Natural killer cell treated with Interleukin-12 subunit alpha and Interleukin-12 subunit beta and Interleukin-15 and Interleukin-18, amount 100 ng/mL, for 72 hours (primary cell): Measurements from ENCODE around the gene SULT1B1. TPM values are rescaled to one million over a fixed set of nuclear protein-coding genes. Genes with fewer than 3 reads are reported as not detected.

Source experiments
- ATAC-seq, 2 donors: fragments of 150-1000 bp; cut with Tn5 transposase in 1 of 2; sonication (Bioruptor Pico), chemical (Tn5 transposase) in 1 of 2; 2 replicates each; pipeline ENCODE4 v1.10.0; 2021
- DNase-seq: peaks from one replicate; pipeline ENCODE4 v3.0.0; 2022; ENCODE audit warnings: low spot score
- H3K27ac Mint-ChIP-seq, 2 donors: 1 replicate in 1 of 2; 2 replicates in 1 of 2; pipeline ENCODE4 v1.8.0; 2022; ENCODE audit warnings: mixed read lengths in 2 of 2, mild to moderate bottlenecking in 1 of 2, moderate library complexity in 1 of 2
- H3K27me3 Mint-ChIP-seq, 2 donors: 1 replicate in 1 of 2; 2 replicates in 1 of 2; pipeline ENCODE4 v1.8.0; 2022; ENCODE audit warnings: mixed read lengths in 2 of 2
- H3K36me3 Mint-ChIP-seq: one replicate; pipeline ENCODE4 v1.8.0; 2022; ENCODE audit warnings: mixed read lengths
- H3K4me1 Mint-ChIP-seq, 2 donors: 1 replicate in 1 of 2; 2 replicates in 1 of 2; pipeline ENCODE4 v1.8.0; 2022; ENCODE audit warnings: low read depth in 2 of 2, mixed read lengths in 2 of 2, mild to moderate bottlenecking in 1 of 2
- H3K4me3 Mint-ChIP-seq: one replicate; pipeline ENCODE4 v1.8.0; 2022; ENCODE audit warnings: mixed read lengths
- H3K9me3 Mint-ChIP-seq: 2 replicates; pipeline ENCODE4 v1.8.0; 2022; ENCODE audit warnings: mixed read lengths
- total RNA-seq, 2 donors: library from RNA; stranded (reverse); gene quantifications; one replicate each; pipeline ENCODE4 v1.2.3, GENCODE V29; 2022

SULT1B1 gene
- total RNA-seq, 2 donors from 2014 or later = 0.08 to 1.1 TPM

DNA sequence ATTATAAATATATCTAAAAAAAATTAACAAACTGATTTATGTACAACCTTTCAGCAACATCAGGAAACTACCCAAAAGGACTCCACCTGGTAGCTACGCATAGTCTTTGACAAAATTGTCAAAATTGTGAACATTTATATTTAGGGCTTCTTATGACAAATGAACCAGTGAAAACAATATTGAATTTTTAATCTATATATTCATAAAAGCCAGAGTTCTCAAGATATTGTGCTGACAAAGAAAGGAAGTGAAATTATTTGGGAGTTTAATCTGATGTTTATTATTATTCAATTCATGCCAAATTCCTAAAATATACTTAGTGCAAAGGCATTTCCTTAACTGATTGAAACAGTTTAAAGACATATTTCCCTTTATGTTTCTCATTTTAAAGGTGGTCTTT is 5.3 kb upstream of the SULT1B1 start:
- no peak overlapping the region for H3K4me3 Mint-ChIP-seq
- no peak overlapping the region for H3K27ac Mint-ChIP-seq
- peaks cover 9 to 10% of the 10 kb centered on the region in 2 donors for H3K4me1 Mint-ChIP-seq
- ATAC-seq (no peak), DNase-seq (no peak)
- H3K36me3 Mint-ChIP-seq = no peaks in the 10 kb centered on the region
- no peaks in the 10 kb centered on the region for H3K27me3 Mint-ChIP-seq
- no peaks in the 10 kb centered on the region for H3K9me3 Mint-ChIP-seq

DNA sequence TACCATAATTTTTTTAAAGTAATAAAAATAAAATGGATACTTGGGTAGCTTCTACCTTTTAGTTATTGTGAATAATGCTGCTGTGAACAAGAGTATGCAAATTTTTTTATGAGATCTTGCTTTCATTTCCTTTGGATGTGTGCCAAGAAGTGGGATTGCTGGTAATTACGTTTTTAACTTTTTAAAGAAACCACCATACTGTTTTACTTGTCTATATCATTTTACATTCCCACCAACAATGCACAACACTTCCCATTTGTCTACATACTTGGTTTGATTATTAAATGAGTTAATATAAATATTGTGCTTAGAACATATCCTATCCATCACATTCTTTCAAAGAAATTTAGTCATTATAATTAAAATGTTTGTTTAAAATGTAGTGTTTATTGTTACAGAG is 3.9 kb upstream of the SULT1B1 start:
- DNase-seq = no peak

GRCh38 chr4:69763233-69763632 is 2.8 kb upstream of the SULT1B1 start:
- H3K4me3 Mint-ChIP-seq = no peak overlapping the region
- no peak overlapping the region for H3K27ac Mint-ChIP-seq
- ATAC-seq (no peak), DNase-seq (no peak)
- H3K27me3 Mint-ChIP-seq = no peaks in the 10 kb centered on the region
- peaks cover 6% of the 10 kb centered on the region for H3K36me3 Mint-ChIP-seq
- peaks cover 5% of the 10 kb centered on the region for H3K9me3 Mint-ChIP-seq
- H3K4me1 Mint-ChIP-seq = peaks cover 20 to 24% of the 10 kb centered on the region in 2 donors

More for the DNA sequence above, 3.9 kb upstream of the SULT1B1 start:
- ATAC-seq = no peak
- H3K27me3 Mint-ChIP-seq = no peaks in the 10 kb centered on the region
- H3K9me3 Mint-ChIP-seq = peaks cover 2% of the 10 kb centered on the region
- H3K27ac Mint-ChIP-seq = peak overlapping the region in 1 of 2 donors; percentile 7
- H3K4me1 Mint-ChIP-seq = peaks cover 16 to 18% of the 10 kb centered on the region in 2 donors
- H3K36me3 Mint-ChIP-seq = peaks cover 1% of the 10 kb centered on the region
- H3K4me3 Mint-ChIP-seq = no peak overlapping the region

DNA sequence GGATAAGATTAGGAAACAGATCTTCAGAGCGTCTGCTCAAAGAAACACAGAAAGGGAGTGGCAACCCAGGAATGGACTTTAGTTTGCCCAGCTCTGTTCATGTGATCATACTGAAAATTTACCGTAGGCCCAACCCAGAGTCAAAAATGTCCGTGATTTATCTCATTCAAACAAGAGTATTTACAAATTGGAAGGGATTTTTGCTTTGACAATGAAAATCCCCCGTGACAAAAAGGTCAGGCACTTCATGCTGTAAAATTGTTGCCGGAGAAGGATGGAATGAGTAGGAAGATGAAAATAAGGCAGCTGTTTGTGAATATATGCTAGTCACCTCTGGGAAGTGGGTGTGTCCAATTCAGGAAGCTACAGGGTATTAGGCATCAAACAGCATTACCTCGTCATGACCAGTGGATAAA is 1.2 kb downstream of the SULT1B1 start:
- Mint-ChIP-seq H3K9me3 (peaks cover 5% of the 10 kb centered on the region), H3K27me3 (no peaks in the 10 kb centered on the region), H3K36me3 (peaks cover 6% of the 10 kb centered on the region), H3K4me3 (peak overlapping the region; percentile 78), H3K27ac (peak overlapping the region; percentile 61 to 90), H3K4me1 (peaks cover 27 to 35% of the 10 kb centered on the region in 2 donors)
- DNase-seq = no peak
- ATAC-seq = no peak

GRCh38 chr4:69757464-69757863 is 3.0 kb downstream of the SULT1B1 start:
- ATAC-seq = no peak
- Mint-ChIP-seq H3K27ac (peak overlapping the region in 1 of 2 donors; percentile 18), H3K36me3 (peaks cover 6% of the 10 kb centered on the region), H3K4me1 (peaks cover 29 to 30% of the 10 kb centered on the region in 2 donors), H3K4me3 (no peak overlapping the region), H3K27me3 (no peaks in the 10 kb centered on the region), H3K9me3 (peaks cover 5% of the 10 kb centered on the region)
- DNase-seq = no peak

DNA sequence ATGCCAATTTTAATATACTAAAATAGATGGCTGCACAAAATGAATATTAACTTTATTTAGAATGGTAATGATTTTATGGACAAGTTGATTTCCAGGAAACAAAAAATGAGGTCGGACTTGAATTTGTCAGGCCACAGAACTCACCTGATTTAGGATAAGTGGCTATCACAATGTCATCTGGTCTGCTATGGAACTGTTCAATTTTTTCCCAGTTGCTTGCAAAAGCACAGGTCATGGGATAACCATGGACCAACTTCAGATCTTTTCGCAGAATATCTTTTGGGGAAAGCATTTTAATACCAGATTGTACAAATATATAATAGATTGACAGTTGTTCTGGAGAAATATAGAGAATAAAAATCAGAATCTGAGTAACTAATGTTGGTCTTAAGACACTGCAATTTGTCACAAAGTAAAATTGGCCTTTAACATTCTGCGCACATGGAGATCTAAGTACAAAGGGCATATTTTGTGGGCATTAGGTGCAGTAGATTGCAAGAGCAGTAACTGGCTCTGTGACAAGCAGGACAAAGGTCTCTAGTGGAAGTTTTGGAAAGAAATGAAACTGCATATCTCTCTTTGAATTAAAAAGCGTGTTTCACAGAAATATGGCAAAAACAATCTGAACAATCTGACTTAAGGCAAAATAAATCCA is 5.4 kb downstream of the SULT1B1 start:
- Mint-ChIP-seq H3K27ac (no peak overlapping the region), H3K4me1 (peaks cover 20 to 27% of the 10 kb centered on the region in 2 donors), H3K27me3 (no peaks in the 10 kb centered on the region), H3K4me3 (no peak overlapping the region), H3K9me3 (peaks cover 5% of the 10 kb centered on the region), H3K36me3 (peaks cover 6% of the 10 kb centered on the region)
- ATAC-seq (no peak), DNase-seq (no peak)

GRCh38 chr4:69753686-69754085 is 6.7 kb downstream of the SULT1B1 start:
- DNase-seq (no peak), ATAC-seq (no peak)
- H3K36me3 Mint-ChIP-seq = no peaks in the 10 kb centered on the region
- no peak overlapping the region for H3K27ac Mint-ChIP-seq
- no peaks in the 10 kb centered on the region for H3K27me3 Mint-ChIP-seq
- no peak overlapping the region for H3K4me3 Mint-ChIP-seq
- H3K4me1 Mint-ChIP-seq = peaks cover 12 to 20% of the 10 kb centered on the region in 2 donors
- no peaks in the 10 kb centered on the region for H3K9me3 Mint-ChIP-seq

GRCh38 chr4:69750346-69750745 is 10.1 kb downstream of the SULT1B1 start:
- Mint-ChIP-seq H3K4me3 (no peak overlapping the region), H3K27ac (no peak overlapping the region), H3K4me1 (peaks cover 0 to 14% of the 10 kb centered on the region in 2 donors), H3K27me3 (no peaks in the 10 kb centered on the region), H3K9me3 (peaks cover 5% of the 10 kb centered on the region), H3K36me3 (peaks cover 20% of the 10 kb centered on the region)
- ATAC-seq = no peak
- no peak for DNase-seq

DNA sequence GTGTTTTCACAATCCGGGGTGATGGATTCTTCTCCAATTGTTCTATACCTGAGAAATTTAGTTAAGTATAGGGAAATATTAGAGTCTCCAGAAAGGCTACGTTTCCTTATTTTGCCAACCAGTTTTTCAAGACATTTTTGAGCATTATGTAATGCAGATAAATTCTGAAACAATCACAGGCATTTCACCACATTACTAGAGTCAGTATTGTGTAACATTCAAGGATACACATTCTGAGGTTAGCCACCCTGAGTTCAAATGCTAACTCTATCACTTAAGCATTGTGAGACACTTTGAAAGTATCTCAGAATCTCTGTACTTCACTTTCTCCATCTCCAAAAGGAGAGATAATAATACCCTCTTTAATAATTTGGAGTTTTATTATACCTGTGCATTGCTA is 10.6 kb downstream of the SULT1B1 start:
- no peak for DNase-seq
- ATAC-seq = no peak
- no peaks in the 10 kb centered on the region for H3K27me3 Mint-ChIP-seq

GRCh38 chr4:69748173-69748572 is 12.2 kb downstream of the SULT1B1 start:
- no peak overlapping the region for H3K4me3 Mint-ChIP-seq
- DNase-seq (no peak), ATAC-seq (no peak)
- H3K4me1 Mint-ChIP-seq = peaks cover 0 to 7% of the 10 kb centered on the region in 2 donors
- no peaks in the 10 kb centered on the region for H3K27me3 Mint-ChIP-seq
- peaks cover 9% of the 10 kb centered on the region for H3K9me3 Mint-ChIP-seq
- no peak overlapping the region for H3K27ac Mint-ChIP-seq
- peaks cover 26% of the 10 kb centered on the region for H3K36me3 Mint-ChIP-seq

More for the DNA sequence above, 10.6 kb downstream of the SULT1B1 start:
- Mint-ChIP-seq H3K9me3 (peaks cover 5% of the 10 kb centered on the region), H3K4me1 (peaks cover 0 to 14% of the 10 kb centered on the region in 2 donors), H3K4me3 (no peak overlapping the region), H3K36me3 (peaks cover 22% of the 10 kb centered on the region), H3K27ac (no peak overlapping the region)

DNA sequence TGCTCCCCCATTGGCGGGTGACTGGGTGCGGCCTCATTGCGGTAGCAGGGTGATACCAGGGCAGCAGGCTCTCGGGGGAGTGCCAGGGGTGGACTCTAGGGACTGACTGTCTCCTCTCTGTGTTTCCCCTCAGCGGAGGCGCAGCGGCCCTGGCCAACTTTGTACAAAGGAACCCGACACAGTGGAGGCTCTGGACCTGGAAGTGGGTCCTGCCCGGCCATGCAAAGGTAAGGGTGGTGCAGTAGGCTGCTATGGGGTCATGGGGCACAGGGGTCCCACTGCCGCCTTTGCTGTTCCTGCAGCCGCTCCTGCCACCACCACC is 16.3 kb downstream of the SULT1B1 start:
- no peak for DNase-seq
- Mint-ChIP-seq H3K27ac (no peak overlapping the region), H3K4me1 (no peaks in the 10 kb centered on the region), H3K36me3 (peaks cover 26% of the 10 kb centered on the region), H3K4me3 (no peak overlapping the region), H3K9me3 (peaks cover 15% of the 10 kb centered on the region), H3K27me3 (no peaks in the 10 kb centered on the region)
- no peak for ATAC-seq

DNA sequence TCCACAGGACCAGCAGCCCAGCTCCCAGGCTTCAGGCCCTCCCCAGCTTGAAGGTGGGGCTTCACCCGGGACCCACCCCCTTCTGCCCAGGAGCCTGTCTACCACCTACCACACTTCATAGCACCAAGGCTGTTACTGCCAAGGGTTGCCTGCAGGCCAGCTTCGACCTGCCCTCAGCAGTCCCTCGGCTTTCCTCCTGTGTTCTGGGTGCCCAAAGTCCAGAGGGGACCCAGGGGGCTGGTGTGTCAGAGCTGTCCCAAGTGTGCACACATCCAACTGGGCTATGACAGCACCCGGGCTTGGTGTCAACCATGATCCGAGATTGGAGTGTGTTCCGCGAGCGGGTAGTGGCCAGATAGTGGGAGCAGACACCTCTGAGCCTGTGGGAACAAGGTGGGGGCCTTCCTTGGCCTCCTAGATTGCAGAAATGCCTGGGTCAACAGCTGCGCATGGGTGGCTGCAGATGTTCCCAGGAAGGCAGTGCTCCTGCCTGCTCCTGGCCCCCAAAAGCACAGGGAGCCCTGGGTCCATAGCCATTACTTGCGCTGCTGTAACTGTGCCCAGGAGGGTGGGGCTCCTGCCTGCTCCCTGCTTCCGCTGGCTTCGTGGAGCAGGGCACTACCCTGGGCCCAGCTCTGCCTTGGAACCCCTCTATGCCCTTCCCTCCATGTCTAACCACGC is 16.8 kb downstream of the SULT1B1 start:
- no peak for ATAC-seq
- H3K27me3 Mint-ChIP-seq = no peaks in the 10 kb centered on the region
- peaks cover 15% of the 10 kb centered on the region for H3K9me3 Mint-ChIP-seq
- no peak overlapping the region for H3K27ac Mint-ChIP-seq
- no peak for DNase-seq
- no peaks in the 10 kb centered on the region for H3K4me1 Mint-ChIP-seq
- H3K36me3 Mint-ChIP-seq = peaks cover 26% of the 10 kb centered on the region
- no peak overlapping the region for H3K4me3 Mint-ChIP-seq

- H3K9me3 Mint-ChIP-seq = peaks cover 15% of the 10 kb centered on the region
- ATAC-seq = no peak
- H3K27ac Mint-ChIP-seq = no peak overlapping the region
- H3K4me1 Mint-ChIP-seq = no peaks in the 10 kb centered on the region
- no peaks in the 10 kb centered on the region for H3K27me3 Mint-ChIP-seq
- DNase-seq = no peak
- H3K4me3 Mint-ChIP-seq = no peak overlapping the region
- H3K36me3 Mint-ChIP-seq = peaks cover 19% of the 10 kb centered on the region
Observed at GRCh38 chr4:69742596-69742995, 17.8 kb downstream of the SULT1B1 start.

- Mint-ChIP-seq H3K27ac (no peak overlapping the region), H3K4me3 (no peak overlapping the region), H3K4me1 (no peaks in the 10 kb centered on the region), H3K9me3 (peaks cover 6% of the 10 kb centered on the region), H3K27me3 (no peaks in the 10 kb centered on the region), H3K36me3 (no peaks in the 10 kb centered on the region)
- ATAC-seq (no peak), DNase-seq (no peak)
Observed at GRCh38 chr4:69738872-69739271, 21.5 kb downstream of the SULT1B1 start.
